Stimulated activated memory B cell treated with anti-CD40 and anti-IgM and Interleukin-4, amounts not matched to agents 10 μg/mL and 1 μg/mL and 100 μg/mL, for 72 hours (primary cell): ENCODE data around the gene NALCN.

Experiments
- ATAC-seq: fragments of 150-1000 bp; cut with Tn5 transposase; 2 replicates; pipeline ENCODE4 v1.10.0; 2021
- H3K27ac Mint-ChIP-seq: one replicate; pipeline ENCODE4 v1.8.0; 2022; ENCODE audit warnings: mild to moderate bottlenecking, mixed read lengths
- H3K27me3 Mint-ChIP-seq: one replicate; pipeline ENCODE4 v1.8.0; 2022; ENCODE audit warnings: mixed read lengths
- H3K36me3 Mint-ChIP-seq: one replicate; pipeline ENCODE4 v1.8.0; 2022; ENCODE audit warnings: mixed read lengths
- H3K4me1 Mint-ChIP-seq: one replicate; pipeline ENCODE4 v1.8.0; 2022; ENCODE audit warnings: mixed read lengths
- H3K4me3 Mint-ChIP-seq: one replicate; pipeline ENCODE4 v1.8.0; 2022; ENCODE audit warnings: mild to moderate bottlenecking, moderate library complexity, mixed read lengths
- H3K9me3 Mint-ChIP-seq: one replicate; pipeline ENCODE4 v1.8.0; 2022; ENCODE audit warnings: mixed read lengths

The NALCN gene

DNA sequence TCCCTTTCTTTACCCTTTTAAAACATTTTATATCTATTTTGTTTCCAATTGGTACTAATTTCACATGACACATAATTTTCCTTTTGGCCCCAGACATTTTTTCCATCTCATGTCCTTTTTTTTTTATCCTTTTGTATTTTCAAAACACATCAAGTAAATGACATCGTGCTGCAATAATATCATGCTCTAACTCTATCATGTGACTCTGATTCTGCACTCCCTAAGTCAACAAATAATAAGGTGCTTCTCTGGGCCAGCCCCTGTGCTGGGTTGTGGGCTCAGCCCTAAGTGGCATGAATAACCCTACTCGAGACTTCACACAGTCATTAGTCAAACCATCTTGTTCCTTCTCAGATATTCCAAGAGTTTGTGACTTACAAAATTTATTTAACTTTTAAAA lies 21.7 kb downstream of the NALCN start:
- H3K27me3 Mint-ChIP-seq, result no peaks in the 10 kb centered on the region

GRCh38 chr13:101393140-101393539 lies 23.2 kb downstream of the NALCN start:
- Mint-ChIP-seq H3K4me1 (no peaks in the 10 kb centered on the region), H3K36me3 (no peaks in the 10 kb centered on the region), H3K9me3 (no peaks in the 10 kb centered on the region), H3K27me3 (no peaks in the 10 kb centered on the region), H3K4me3 (no peak overlapping the region), H3K27ac (no peak overlapping the region)
- ATAC-seq, result no peak

More for the DNA sequence above, 21.7 kb downstream of the NALCN start:
- Mint-ChIP-seq H3K36me3 (no peaks in the 10 kb centered on the region), H3K4me1 (no peaks in the 10 kb centered on the region), H3K27ac (no peak overlapping the region), H3K9me3 (no peaks in the 10 kb centered on the region), H3K4me3 (no peak overlapping the region)
- ATAC-seq, result no peak

GRCh38 chr13:101390461-101390860 lies 25.8 kb downstream of the NALCN start:
- no peaks in the 10 kb centered on the region for H3K36me3 Mint-ChIP-seq
- H3K27me3 Mint-ChIP-seq, result no peaks in the 10 kb centered on the region
- no peak overlapping the region for H3K4me3 Mint-ChIP-seq
- no peaks in the 10 kb centered on the region for H3K9me3 Mint-ChIP-seq
- no peak overlapping the region for H3K27ac Mint-ChIP-seq
- no peak for ATAC-seq
- H3K4me1 Mint-ChIP-seq, result no peaks in the 10 kb centered on the region

DNA sequence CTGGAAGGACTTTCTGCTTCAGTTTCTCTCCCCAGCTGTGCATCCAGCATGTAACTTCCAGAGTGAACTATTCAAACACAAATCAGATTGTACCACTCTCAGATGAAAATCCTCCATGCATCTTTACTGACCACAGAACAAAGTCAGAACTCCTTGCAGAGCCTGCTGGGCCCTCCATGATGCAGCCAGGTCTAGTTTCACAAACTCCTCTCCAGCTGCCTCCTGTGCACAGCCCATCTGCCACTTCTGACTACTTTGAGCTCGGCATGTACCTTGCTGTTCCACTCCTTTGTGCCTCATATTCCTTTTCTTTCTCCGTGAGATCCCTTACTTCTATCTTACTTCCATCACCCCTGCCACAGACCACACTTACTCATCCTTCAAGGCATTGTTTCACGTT lies 31.4 kb downstream of the NALCN start:
- no peak overlapping the region for H3K4me3 Mint-ChIP-seq
- H3K36me3 Mint-ChIP-seq, result no peaks in the 10 kb centered on the region
- H3K4me1 Mint-ChIP-seq, result no peaks in the 10 kb centered on the region
- no peak for ATAC-seq
- no peaks in the 10 kb centered on the region for H3K27me3 Mint-ChIP-seq
- no peak overlapping the region for H3K27ac Mint-ChIP-seq
- H3K9me3 Mint-ChIP-seq, result no peaks in the 10 kb centered on the region

DNA sequence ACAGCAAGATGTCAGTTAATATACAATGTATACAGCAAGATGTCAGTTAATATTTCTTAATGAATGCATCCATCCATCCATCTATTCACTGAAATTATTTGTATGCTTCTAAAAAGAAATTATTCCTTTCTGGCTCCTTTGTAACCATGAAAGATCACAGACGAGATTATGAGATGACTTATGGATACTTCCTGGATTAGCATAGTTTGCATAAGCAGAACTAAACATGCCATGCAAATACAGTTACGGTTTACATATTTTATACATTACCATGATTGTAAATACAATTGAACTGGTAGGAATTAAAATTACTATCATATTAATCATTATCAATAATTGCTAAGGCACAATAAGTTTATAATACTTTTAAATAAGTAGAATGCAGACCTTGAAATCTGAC lies 32.7 kb downstream of the NALCN start:
- no peak overlapping the region for H3K4me3 Mint-ChIP-seq
- H3K36me3 Mint-ChIP-seq, result no peaks in the 10 kb centered on the region
- H3K27ac Mint-ChIP-seq, result no peak overlapping the region
- H3K27me3 Mint-ChIP-seq, result no peaks in the 10 kb centered on the region
- H3K9me3 Mint-ChIP-seq, result peaks cover 3% of the 10 kb centered on the region
- no peaks in the 10 kb centered on the region for H3K4me1 Mint-ChIP-seq
- no peak for ATAC-seq

GRCh38 chr13:101382701-101383100 lies 33.6 kb downstream of the NALCN start:
- Mint-ChIP-seq H3K36me3 (no peaks in the 10 kb centered on the region), H3K4me3 (no peak overlapping the region), H3K27ac (no peak overlapping the region), H3K9me3 (peaks cover 3% of the 10 kb centered on the region), H3K27me3 (no peaks in the 10 kb centered on the region), H3K4me1 (no peaks in the 10 kb centered on the region)
- no peak for ATAC-seq

DNA sequence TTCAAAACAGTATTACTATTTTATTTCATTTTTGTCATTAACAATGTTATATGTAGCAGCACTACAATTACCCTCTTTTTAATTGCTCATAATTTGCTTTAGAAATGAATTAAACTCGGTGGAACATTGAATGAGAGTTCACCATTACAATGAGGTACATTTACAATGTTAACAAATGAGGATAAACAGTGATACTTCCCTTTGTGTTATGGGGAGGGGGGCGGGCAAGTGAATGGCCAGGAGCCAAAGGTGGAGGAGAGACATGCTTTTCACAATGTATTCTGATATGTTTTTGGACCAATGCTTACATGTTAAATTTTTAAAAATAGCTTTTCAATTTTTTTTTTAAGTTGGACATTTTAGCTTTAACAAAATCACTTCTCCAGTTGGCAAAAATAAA lies 34.2 kb downstream of the NALCN start:
- Mint-ChIP-seq H3K4me3 (no peak overlapping the region), H3K36me3 (no peaks in the 10 kb centered on the region), H3K9me3 (peaks cover 3% of the 10 kb centered on the region), H3K4me1 (no peaks in the 10 kb centered on the region), H3K27me3 (no peaks in the 10 kb centered on the region), H3K27ac (no peak overlapping the region)
- ATAC-seq, result no peak

DNA sequence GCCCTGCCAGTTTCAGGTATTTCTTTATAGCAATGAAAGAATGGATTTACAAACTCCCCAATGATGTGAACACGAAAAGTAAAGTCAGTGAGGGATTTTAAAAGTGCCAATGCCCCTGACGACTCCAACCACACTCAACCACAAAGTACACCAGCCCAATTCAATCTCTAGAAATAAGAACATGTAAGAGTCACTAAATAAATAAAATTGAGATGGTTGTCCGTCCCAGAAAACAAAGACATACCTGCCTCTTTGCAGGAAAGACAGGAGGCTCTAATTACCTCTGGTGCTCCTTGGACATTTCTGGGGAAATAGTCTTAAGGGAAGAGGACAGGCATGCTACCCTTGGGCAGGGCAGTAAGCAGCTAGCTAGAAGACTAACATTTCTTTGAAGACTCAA lies 55.8 kb downstream of the NALCN start:
- H3K9me3 Mint-ChIP-seq, result peaks cover 8% of the 10 kb centered on the region
- no peak overlapping the region for H3K27ac Mint-ChIP-seq
- H3K4me3 Mint-ChIP-seq, result no peak overlapping the region
- no peak for ATAC-seq
- H3K36me3 Mint-ChIP-seq, result no peaks in the 10 kb centered on the region
- no peaks in the 10 kb centered on the region for H3K27me3 Mint-ChIP-seq
- H3K4me1 Mint-ChIP-seq, result no peaks in the 10 kb centered on the region

DNA sequence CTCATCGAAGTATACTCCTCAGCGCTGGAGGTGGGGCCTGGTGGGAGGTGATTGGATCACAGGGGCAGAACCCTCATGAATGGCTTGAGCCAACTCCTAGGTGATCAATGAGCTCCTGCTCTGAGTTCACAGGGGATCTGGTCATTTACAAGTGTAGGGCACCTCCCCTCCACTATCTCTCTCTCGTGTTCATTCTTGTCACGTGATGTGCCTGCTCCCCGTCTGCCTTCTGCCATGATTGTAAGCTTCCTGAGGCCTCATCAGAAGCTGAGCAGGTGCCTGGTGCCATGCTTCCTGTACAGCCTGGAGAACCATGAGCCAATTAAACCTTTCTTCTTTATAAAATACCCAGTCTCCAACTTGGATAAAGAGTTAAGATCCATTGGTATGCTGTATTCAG lies 61.4 kb downstream of the NALCN start:
- no peaks in the 10 kb centered on the region for H3K4me1 Mint-ChIP-seq
- H3K4me3 Mint-ChIP-seq, result no peak overlapping the region
- H3K27ac Mint-ChIP-seq, result no peak overlapping the region
- H3K9me3 Mint-ChIP-seq, result no peaks in the 10 kb centered on the region
- no peaks in the 10 kb centered on the region for H3K27me3 Mint-ChIP-seq
- ATAC-seq, result no peak
- H3K36me3 Mint-ChIP-seq, result no peaks in the 10 kb centered on the region

- Mint-ChIP-seq H3K4me3 (no peak overlapping the region), H3K27me3 (no peaks in the 10 kb centered on the region), H3K36me3 (no peaks in the 10 kb centered on the region), H3K4me1 (no peaks in the 10 kb centered on the region), H3K9me3 (no peaks in the 10 kb centered on the region), H3K27ac (no peak overlapping the region)
- no peak for ATAC-seq
These were observed 69.2 kb downstream of the NALCN start for GRCh38 chr13:101346942-101347728.

DNA sequence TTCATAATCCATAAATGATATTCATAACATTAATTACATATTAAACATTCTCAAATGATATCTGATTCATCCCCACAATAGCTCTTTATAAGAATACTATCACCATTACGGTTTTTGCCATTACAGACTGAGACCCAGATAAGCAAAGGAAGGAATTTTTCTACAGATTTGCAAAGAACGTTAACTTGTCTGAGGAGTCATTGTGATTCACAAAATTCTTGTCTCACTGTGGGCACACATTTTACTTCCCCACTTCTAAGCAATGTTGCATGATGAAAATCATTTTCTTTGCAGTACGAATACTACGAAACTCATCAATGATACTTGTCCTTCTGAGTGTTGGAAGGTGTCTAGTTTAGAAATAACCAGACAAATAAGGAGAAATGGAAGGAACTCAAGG lies 70.1 kb downstream of the NALCN start:
- no peak overlapping the region for H3K4me3 Mint-ChIP-seq
- H3K4me1 Mint-ChIP-seq, result no peaks in the 10 kb centered on the region
- ATAC-seq, result no peak
- H3K36me3 Mint-ChIP-seq, result no peaks in the 10 kb centered on the region
- H3K9me3 Mint-ChIP-seq, result no peaks in the 10 kb centered on the region
- H3K27ac Mint-ChIP-seq, result no peak overlapping the region
- no peaks in the 10 kb centered on the region for H3K27me3 Mint-ChIP-seq

- H3K27ac Mint-ChIP-seq, result no peak overlapping the region
- H3K4me3 Mint-ChIP-seq, result no peak overlapping the region
- no peak for ATAC-seq
- H3K27me3 Mint-ChIP-seq, result no peaks in the 10 kb centered on the region
- H3K36me3 Mint-ChIP-seq, result no peaks in the 10 kb centered on the region
- H3K9me3 Mint-ChIP-seq, result peaks cover 3% of the 10 kb centered on the region
- H3K4me1 Mint-ChIP-seq, result no peaks in the 10 kb centered on the region
These were observed 73.0 kb downstream of the NALCN start for GRCh38 chr13:101343128-101343787.

DNA sequence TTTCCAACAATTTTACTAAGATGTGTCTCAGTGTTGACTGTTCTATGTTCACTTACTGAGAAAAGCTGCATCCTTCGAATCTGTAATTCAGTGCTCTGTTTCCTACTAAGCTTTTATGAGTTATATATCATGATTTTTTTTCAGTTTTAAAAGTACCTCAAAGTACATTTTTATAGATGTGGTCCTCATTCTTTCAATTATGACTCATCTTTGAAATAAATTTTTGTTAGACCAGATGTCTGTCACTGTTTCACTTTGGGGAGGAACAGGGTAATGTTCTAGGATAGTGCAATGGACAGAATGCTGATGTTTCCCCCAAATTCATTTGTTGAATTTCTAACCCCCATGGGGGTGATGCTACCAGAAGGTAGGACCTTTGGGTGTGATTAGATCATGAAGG lies 74.8 kb downstream of the NALCN start:
- Mint-ChIP-seq H3K36me3 (no peaks in the 10 kb centered on the region), H3K27ac (no peak overlapping the region), H3K27me3 (no peaks in the 10 kb centered on the region), H3K4me3 (no peak overlapping the region), H3K9me3 (peaks cover 3% of the 10 kb centered on the region), H3K4me1 (no peaks in the 10 kb centered on the region)
- no peak for ATAC-seq

DNA sequence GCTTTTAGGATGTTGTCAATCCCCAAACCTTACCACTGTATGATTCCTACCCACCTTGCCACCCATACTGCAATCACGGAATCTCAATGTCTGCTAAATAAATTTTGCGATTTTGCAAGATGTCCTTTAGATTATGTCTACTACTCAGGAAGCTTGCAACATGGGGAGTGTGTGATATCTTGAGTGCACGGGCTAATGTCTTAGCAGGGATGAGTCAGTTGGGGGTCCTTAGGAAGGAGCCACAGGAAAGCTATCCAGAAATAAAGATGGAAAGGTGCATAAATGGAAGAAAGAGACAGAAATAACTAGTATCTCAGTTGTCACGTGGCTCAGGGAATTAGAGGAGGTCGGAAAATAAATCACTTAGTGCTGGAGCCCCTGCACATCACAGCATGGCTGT lies 77.1 kb downstream of the NALCN start:
- Mint-ChIP-seq H3K27ac (no peak overlapping the region), H3K27me3 (no peaks in the 10 kb centered on the region), H3K36me3 (no peaks in the 10 kb centered on the region), H3K9me3 (peaks cover 3% of the 10 kb centered on the region), H3K4me3 (no peak overlapping the region), H3K4me1 (no peaks in the 10 kb centered on the region)
- no peak for ATAC-seq

DNA sequence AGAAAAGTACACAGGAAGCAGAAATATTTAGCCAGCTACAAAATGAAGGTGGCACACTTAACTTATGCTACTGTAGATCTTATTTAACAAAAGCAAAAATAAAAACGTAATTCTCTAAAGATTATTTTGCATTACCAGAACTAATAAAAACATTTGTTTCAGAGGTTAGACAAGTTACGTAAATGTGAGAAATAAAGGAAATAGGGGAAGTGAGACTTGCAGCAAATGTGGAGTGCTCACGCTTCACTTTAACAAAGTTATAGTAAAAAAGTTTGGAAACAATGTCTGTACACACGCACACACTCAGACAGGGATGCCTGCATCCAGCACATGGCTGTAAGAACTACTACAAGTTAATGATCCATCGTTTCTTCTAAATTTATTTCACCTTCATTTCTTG lies 83.7 kb downstream of the NALCN start:
- Mint-ChIP-seq H3K36me3 (no peaks in the 10 kb centered on the region), H3K9me3 (no peaks in the 10 kb centered on the region), H3K4me3 (no peak overlapping the region), H3K4me1 (no peaks in the 10 kb centered on the region), H3K27me3 (no peaks in the 10 kb centered on the region), H3K27ac (no peak overlapping the region)
- ATAC-seq, result no peak

GRCh38 chr13:101331731-101332130 lies 84.6 kb downstream of the NALCN start:
- ATAC-seq, result no peak
- no peak overlapping the region for H3K4me3 Mint-ChIP-seq
- H3K9me3 Mint-ChIP-seq, result no peaks in the 10 kb centered on the region
- H3K27ac Mint-ChIP-seq, result no peak overlapping the region
- H3K4me1 Mint-ChIP-seq, result no peaks in the 10 kb centered on the region
- H3K36me3 Mint-ChIP-seq, result no peaks in the 10 kb centered on the region
- H3K27me3 Mint-ChIP-seq, result no peaks in the 10 kb centered on the region
